HepG2 (cell line): Measurements from ENCODE around the gene CEP135. TPM values are rescaled to one million over a fixed set of nuclear protein-coding genes. Genes with fewer than 3 reads are reported as not detected.
"Not testable (repeated sequence)": the region's sequence is repeated elsewhere in the genome, so short reads cannot be mapped to it uniquely, and the experiment has no call there.

ENCODE experiments used
- ATAC-seq: fragments of 200-7000 bp; cut with Tn5 transposase; 3 replicates; pipeline ENCODE4 v1.9.1; 2020; ENCODE audit warnings: mild to moderate bottlenecking, moderate library complexity
- BruUV-seq: library from RNA; stranded (reverse); fragments of 400-500 nt; replicated peaks from 2 replicates; lab custom pipeline; 2021; lab: Mats Ljungman, UMichigan
- CTCF ChIA-PET: fragments of 300-600 bp; formaldehyde crosslinking; extraction: SDS; loops from one replicate; lab custom pipeline; 2021; ENCODE audit warnings: low total read pairs, inconsistent platforms, low intra/inter-chr PET ratio; lab: Yijun Ruan, JAX
- POLR2A ChIA-PET: fragments of 350-600 bp; sonication (Branson Sonifier 250); formaldehyde crosslinking; loops from one replicate; lab custom pipeline; 2020; ENCODE audit warnings: antibody characterized with exemption, inconsistent platforms; lab: Yijun Ruan, JAX
- DNase-seq: peaks from one replicate; pipeline ENCODE4 v3.0.0-alpha.2; 2015; ENCODE audit warnings: low spot score
- FAIRE-seq: peaks from 3 replicates; lab custom pipeline; 2011; peaks lifted over from hg19 to GRCh38; lab: Jason Lieb, UNC
- H2AFZ ChIP-seq: one replicate; pipeline ENCODE4 v1.6.1; 2011; ENCODE audit warnings: low read length, inconsistent platforms
- H3K27ac ChIP-seq: fragments of 300-600 bp; 3 replicates; pipeline ENCODE4 v1.8.0; 2011; ENCODE audit warnings: mixed run types, mild to moderate bottlenecking, mixed read lengths, low read length, inconsistent platforms; ENCODE audit not compliant: insufficient read depth; ENCODE audit errors: extremely low read length
- H3K27me3 ChIP-seq, 2 experiments: fragments of 200-600 bp in 1 of 2; 2 replicates in 1 of 2; 3 replicates in 1 of 2; pipeline versions ENCODE4 v1.6.0 to v1.8.0; 2011; ENCODE audit warnings: low read length in 2 of 2, mild to moderate bottlenecking in 2 of 2, moderate library complexity in 2 of 2, inconsistent platforms in 1 of 2; ENCODE audit not compliant: insufficient read depth in 2 of 2, control insufficient read depth in 1 of 2
- H3K36me3 ChIP-seq, 2 experiments: fragments of 200-600 bp in 1 of 2; replicated peaks in 1 of 2; 2 replicates in 1 of 2; 3 replicates in 1 of 2; pipeline versions ENCODE4 v1.5.1 to v1.8.0; 2011; ENCODE audit warnings: low read length in 2 of 2, inconsistent platforms in 1 of 2; ENCODE audit not compliant: insufficient read depth in 2 of 2, control insufficient read depth in 1 of 2
- H3K4me1 ChIP-seq: 2 replicates; pipeline ENCODE4 v1.5.1; 2012; ENCODE audit warnings: low read length, inconsistent platforms; ENCODE audit not compliant: insufficient read depth
- H3K4me2 ChIP-seq: 2 replicates; pipeline ENCODE4 v1.6.0; 2011; ENCODE audit warnings: low read depth, low read length, inconsistent platforms
- H3K4me3 ChIP-seq, 3 experiments: fragments of 200-600 bp in 1 of 3; sonication (generic), shearing (Covaris generic) in 1 of 3; replicated peaks in 1 of 3; 2 replicates each; pipeline ENCODE4 v1.5.1; 2011 to 2016; ENCODE audit warnings: low read length in 3 of 3, inconsistent platforms in 2 of 3, low read depth in 2 of 3, mild to moderate bottlenecking in 2 of 3, control low read depth in 1 of 3, mixed read lengths in 1 of 3; ENCODE audit not compliant: insufficient read depth in 1 of 3
- H3K79me2 ChIP-seq: one replicate; pipeline ENCODE4 v1.6.1; 2011; ENCODE audit warnings: low read length, inconsistent platforms; ENCODE audit not compliant: insufficient read depth
- H3K9ac ChIP-seq: 2 replicates; pipeline ENCODE4 v1.6.0; 2011; ENCODE audit warnings: mild to moderate bottlenecking, low read depth, low read length, inconsistent platforms; ENCODE audit not compliant: insufficient read depth
- H3K9me3 ChIP-seq: 2 replicates; pipeline ENCODE4 v1.5.1; 2012; ENCODE audit warnings: mild to moderate bottlenecking, low read length
- H4K20me1 ChIP-seq: 2 replicates; pipeline ENCODE4 v1.6.0; 2011; ENCODE audit warnings: inconsistent platforms, mild to moderate bottlenecking, low read length, moderate library complexity; ENCODE audit not compliant: insufficient read depth
- KLF6 ChIP-seq: IDR thresholded peaks from 2 replicates; pipeline ENCODE4 v1.8.0; 2016; ENCODE audit warnings: missing biosample characterization, missing genetic modification reagents
- ZFP36L2 ChIP-seq: sonication (generic); formaldehyde crosslinking; IDR thresholded peaks from 2 replicates; pipeline ENCODE4 v1.4.0; 2020; ENCODE audit warnings: missing genetic modification reagents
- ZNF121 ChIP-seq: sonication (generic); formaldehyde crosslinking; IDR thresholded peaks from 2 replicates; pipeline ENCODE4 v1.5.0; 2020; ENCODE audit warnings: mild to moderate bottlenecking, missing genetic modification reagents
- ZNF709 ChIP-seq: sonication (generic); formaldehyde crosslinking; IDR thresholded peaks from 2 replicates; pipeline ENCODE4 v1.5.0; 2020; ENCODE audit warnings: mild to moderate bottlenecking, missing genetic modification reagents
- WGBS: methylation state at CpG from one replicate; pipeline ENCODE4 v1.1.6; 2017; ENCODE audit warnings: low lambda C conversion rate; 5-methylcytosine and 5-hydroxymethylcytosine counted together
- in situ Hi-C: cut with HindIII; loops from 2 replicates; pipeline ENCODE4 v1.10.0; 2017; ENCODE audit warnings: low pct_unique_long_range_greater_than_20kb; ENCODE audit not compliant: extremely low pct_ligation_motif_present
- intact Hi-C: fragments of 100-400 bp; cut with micrococcal nuclease; formaldehyde crosslinking; loops from one replicate; pipeline ENCODE4 v1.10.0; 2022; ENCODE audit not compliant: unreplicated experiment
- polyA plus RNA-seq, 8 experiments: library from polyadenylated mRNA; depleted of rRNA in 3 of 8; stranded (reverse) in 7 of 8; unstranded in 1 of 8; fragments of >200 nt; fragmentation: Illumina TruSeq in 4 of 8; extraction: Trizol in 4 of 8; gene quantifications; 2 replicates each; pipeline versions ENCODE4 v1.2.1 to v1.2.3, GENCODE V29; 2011 to 2016; ENCODE audit warnings: low read depth in 4 of 8, missing spikeins in 1 of 8, mixed read lengths in 1 of 8; ENCODE audit not compliant: insufficient read depth in 1 of 8
- total RNA-seq, 5 experiments: library from RNA; depleted of rRNA; stranded (reverse); fragments of >200 nt; fragmentation: Illumina TruSeq; extraction: Trizol; gene quantifications; 2 replicates each; pipeline ENCODE4 v1.2.3, GENCODE V29; 2016; ENCODE audit warnings: low read depth in 1 of 5
- TF ChIP-seq, protein P1 (sequence below): sonication (generic); formaldehyde crosslinking; IDR thresholded peaks from 2 replicates; pipeline ENCODE4 v1.8.0; 2022; ENCODE audit warnings: mild to moderate bottlenecking, missing genetic modification reagents, borderline replicate concordance

The CEP135 gene
- total and polyA plus RNA-seq, 2 of the 13 experiments (the other 11 are each of a cell fraction or from before 2014, with no cell fraction given): 1.7 to 8.8 TPM

DNA sequence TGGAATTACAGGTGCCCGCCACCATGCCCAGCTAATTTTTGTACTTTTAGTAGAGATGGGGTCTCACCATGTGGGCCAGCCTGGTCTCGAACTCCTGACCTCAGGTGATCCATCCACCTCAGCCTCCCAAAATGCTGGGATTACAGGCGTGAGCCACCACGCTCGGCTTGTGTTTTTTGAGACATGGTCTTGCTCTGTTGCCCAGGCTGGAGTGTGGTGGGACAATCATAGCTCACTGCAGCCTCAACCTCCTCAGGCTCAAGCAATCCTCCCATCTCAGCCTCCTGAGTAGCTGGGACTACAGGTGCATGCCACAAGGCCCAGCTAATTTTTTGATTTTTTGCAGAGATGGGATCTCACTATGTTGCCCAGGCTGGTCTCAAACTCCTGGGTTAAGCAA lies 17.6 kb downstream of the CEP135 start:
- H3K4me1 ChIP-seq, POLR2A ChIA-PET, CTCF ChIA-PET, H3K4me3 ChIP-seq, H3K9ac ChIP-seq, H3K4me2 ChIP-seq, H3K36me3 ChIP-seq, DNase-seq, BruUV-seq, ATAC-seq, H4K20me1 ChIP-seq, in situ Hi-C loops, H3K79me2 ChIP-seq, H3K27me3 ChIP-seq, H3K27ac ChIP-seq, FAIRE-seq, intact Hi-C loops, H3K9me3 ChIP-seq, H2AFZ ChIP-seq: not testable (repeated sequence)
- TF ChIP-seq ZNF121 (CRISPR knock-in tag): 0 out of 2 replicates have a peak, but pooled peaks have one; percentile 17
- WGBS: 96% methylated on average over 5 of the region's 5 CpGs

DNA sequence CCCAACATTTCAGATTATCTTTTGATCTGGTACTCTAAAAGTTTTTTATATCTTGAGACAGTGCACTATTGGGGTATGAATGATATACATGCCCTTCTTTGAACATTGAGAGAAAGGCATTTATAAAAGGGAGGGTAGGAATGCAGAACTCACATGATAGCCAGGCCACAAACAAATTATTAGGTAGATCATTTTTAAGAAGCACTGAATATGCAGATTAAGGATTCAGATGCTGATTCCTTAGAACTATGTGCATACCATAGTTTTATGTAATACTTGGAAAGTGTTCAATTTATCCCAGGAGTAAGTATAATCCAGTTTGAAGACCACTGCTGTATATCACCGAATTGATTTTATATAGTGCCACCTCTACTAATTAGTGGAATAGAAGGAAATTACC lies 18.6 kb downstream of the CEP135 start:
- DNase-seq (no peak), ATAC-seq (no peak), FAIRE-seq (no peak)
- H3K79me2 ChIP-seq: no peaks in the 10 kb centered on the region
- no peaks in the 10 kb centered on the region for H3K36me3 ChIP-seq
- POLR2A ChIA-PET: no interaction called here
- no peaks in the 10 kb centered on the region for H3K9me3 ChIP-seq
- CTCF ChIA-PET: no interaction called here
- in situ Hi-C loops (no loop called here), intact Hi-C loops (no loop called here)
- no peak overlapping the region for H3K4me3 ChIP-seq
- H3K4me2 ChIP-seq: no peak overlapping the region
- WGBS: 96% methylated on average over 1 of the region's 1 CpG
- no peaks in the 10 kb centered on the region for H4K20me1 ChIP-seq
- TF ChIP-seq ZNF709 (CRISPR knock-in tag): no peak
- H3K27ac ChIP-seq: no peak overlapping the region
- no peaks in the 10 kb centered on the region for H3K27me3 ChIP-seq
- no peak overlapping the region for H2AFZ ChIP-seq
- H3K9ac ChIP-seq: no peak overlapping the region
- H3K4me1 ChIP-seq: no peaks in the 10 kb centered on the region
- no TSS peak for BruUV-seq

DNA sequence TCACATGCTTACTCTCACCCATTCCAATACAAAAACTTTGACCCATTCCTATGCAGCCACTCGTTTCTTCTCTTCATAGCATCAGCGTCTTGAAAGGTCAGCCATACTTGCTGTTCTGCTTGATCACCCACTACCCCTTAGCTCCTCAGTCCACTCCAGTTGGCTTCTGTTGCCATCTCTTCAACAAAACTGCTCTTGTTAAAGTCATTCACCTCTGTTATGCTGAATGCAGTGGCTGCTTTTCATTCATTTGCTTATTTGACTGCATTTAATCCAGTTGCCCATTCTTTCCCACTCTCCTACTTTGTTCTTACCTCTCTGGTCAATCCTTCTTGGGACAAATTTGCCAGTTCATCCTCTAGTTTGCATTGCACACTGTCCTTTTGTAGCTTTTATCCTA lies 24.9 kb downstream of the CEP135 start:
- ChIA-PET CTCF (no interaction called here), POLR2A (no interaction called here)
- in situ Hi-C loops: no loop called here
- WGBS: 93% methylated on average over 2 of the region's 2 CpGs
- Histone ChIP-seq H2AFZ (no peak overlapping the region), H3K27me3 (no peaks in the 10 kb centered on the region), H3K9me3 (no peaks in the 10 kb centered on the region), H3K4me2 (no peak overlapping the region), H3K9ac (no peak overlapping the region), H3K36me3 (no peaks in the 10 kb centered on the region), H3K4me1 (no peaks in the 10 kb centered on the region), H4K20me1 (no peaks in the 10 kb centered on the region), H3K27ac (no peak overlapping the region), H3K79me2 (no peaks in the 10 kb centered on the region), H3K4me3 (no peak overlapping the region)
- FAIRE-seq (no peak), ATAC-seq (no peak), DNase-seq (no peak)
- BruUV-seq: no TSS peak
- intact Hi-C loops: no loop called here
- TF ChIP-seq KLF6 (no peak), ZFP36L2 (CRISPR knock-in tag) (no peak)
- TF ChIP-seq, protein P1, sequence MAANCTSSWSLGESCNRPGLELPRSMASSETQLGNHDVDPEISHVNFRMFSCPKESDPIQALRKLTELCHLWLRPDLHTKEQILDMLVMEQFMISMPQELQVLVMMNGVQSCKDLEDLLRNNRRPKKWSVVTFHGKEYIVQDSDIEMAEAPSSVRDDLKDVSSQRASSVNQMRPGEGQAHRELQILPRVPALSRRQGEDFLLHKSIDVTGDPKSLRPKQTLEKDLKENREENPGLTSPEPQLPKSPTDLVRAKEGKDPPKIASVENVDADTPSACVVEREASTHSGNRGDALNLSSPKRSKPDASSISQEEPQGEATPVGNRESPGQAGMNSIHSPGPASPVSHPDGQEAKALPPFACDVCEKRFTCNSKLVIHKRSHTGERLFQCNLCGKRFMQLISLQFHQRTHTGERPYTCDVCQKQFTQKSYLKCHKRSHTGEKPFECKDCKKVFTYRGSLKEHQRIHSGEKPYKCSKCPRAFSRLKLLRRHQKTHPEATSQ (CRISPR knock-in tag): no peak
